Thoracic aorta (tissue), 2 donors: ENCODE results near the gene SEMA4A. TPM values are rescaled to one million over a fixed set of nuclear protein-coding genes. Genes with fewer than 3 reads are reported as not detected.
"Not testable (repeated sequence)": the region's sequence is repeated elsewhere in the genome, so short reads cannot be mapped to it uniquely, and the experiment has no call there.

Experiments used
- ATAC-seq: fragments of 150-250 bp; one replicate; pipeline ENCODE4 v1.8.0; 2017; ENCODE audit warnings: low read depth; ENCODE audit not compliant: insufficient number of reproducible peaks, low FRiP score
- DNase-seq: peaks from one replicate; pipeline ENCODE4 v3.0.0-alpha.2; 2020; ENCODE audit warnings: low spot score
- H3K27ac ChIP-seq, 2 donors: fragments of 200-600 bp; sonication (generic); 1 replicate in 1 of 2; 2 replicates in 1 of 2; pipeline ENCODE4 v1.5.1; 2016; ENCODE audit warnings: mild to moderate bottlenecking in 2 of 2, moderate library complexity in 2 of 2
- H3K27me3 ChIP-seq: fragments of 200-600 bp; sonication (generic); replicated peaks from 2 replicates; pipeline ENCODE4 v1.6.0; 2016; ENCODE audit warnings: mild to moderate bottlenecking; ENCODE audit not compliant: insufficient read depth
- H3K36me3 ChIP-seq: fragments of 200-600 bp; sonication (generic); one replicate; pipeline ENCODE4 v1.5.1; 2016
- H3K4me1 ChIP-seq, 2 donors: fragments of 200-600 bp; sonication (generic); 1 replicate in 1 of 2; 2 replicates in 1 of 2; pipeline versions ENCODE4 v1.5.1 to v1.6.0; 2016; ENCODE audit warnings: low read depth in 2 of 2, mild to moderate bottlenecking in 1 of 2; ENCODE audit not compliant: control insufficient read depth in 1 of 2
- H3K4me3 ChIP-seq: fragments of 200-600 bp; sonication (generic); 2 replicates; pipeline ENCODE4 v1.5.1; 2016; ENCODE audit warnings: mild to moderate bottlenecking
- H3K9me3 ChIP-seq: fragments of 200-600 bp; sonication (generic); 2 replicates; pipeline ENCODE4 v1.5.1; 2016
- CTCF ChIP-seq: fragments of 200-600 bp; sonication (generic); IDR thresholded peaks from one replicate; pipeline ENCODE4 v1.5.1; 2019; ENCODE audit warnings: antibody characterized with exemption
- total RNA-seq, 2 donors: library from RNA; depleted of rRNA; stranded (reverse); fragments of >200 nt; gene quantifications; one replicate each; pipeline versions ENCODE4 v1.1.0 to v1.2.3, GENCODE V29; 2016

Gene SEMA4A
- total RNA-seq, 2 donors from 2014 or later, result 12.7 to 15.8 TPM

GRCh38 chr1:156124557-156125483, 28.6 kb upstream of the SEMA4A start:
- no peak for TF ChIP-seq CTCF
- no peaks in the 10 kb centered on the region for H3K9me3 ChIP-seq
- peak overlapping the region; percentile 96 for H3K4me3 ChIP-seq
- peak overlapping the region; percentile 98 for H3K27ac ChIP-seq
- DNase-seq, result no peak
- H3K36me3 ChIP-seq, result no peaks in the 10 kb centered on the region
- no peaks in the 10 kb centered on the region for H3K27me3 ChIP-seq
- peaks cover 66 to 92% of the 10 kb centered on the region in 2 donors for H3K4me1 ChIP-seq
- no peak for ATAC-seq

GRCh38 chr1:156125544-156125943, 27.8 kb upstream of the SEMA4A start:
- H3K27me3 ChIP-seq, H3K36me3 ChIP-seq, H3K9me3 ChIP-seq, ATAC-seq, DNase-seq: not testable (repeated sequence)
- H3K27ac ChIP-seq, result peak overlapping the region; percentile 98
- H3K4me1 ChIP-seq, result peaks cover 64 to 92% of the 10 kb centered on the region in 2 donors
- peak overlapping the region; percentile 96 for H3K4me3 ChIP-seq

GRCh38 chr1:156126043-156126629, 27.2 kb upstream of the SEMA4A start:
- H3K4me1 ChIP-seq, result peaks cover 65 to 90% of the 10 kb centered on the region in 2 donors
- peak; percentile 90 for DNase-seq
- peak; percentile 9 for ATAC-seq
- H3K4me3 ChIP-seq, result peak overlapping the region; percentile 96
- H3K27me3 ChIP-seq, result no peaks in the 10 kb centered on the region
- peak overlapping the region; percentile 98 for H3K27ac ChIP-seq
- peaks cover 8% of the 10 kb centered on the region for H3K36me3 ChIP-seq
- TF ChIP-seq CTCF, result peak; percentile 40
- no peaks in the 10 kb centered on the region for H3K9me3 ChIP-seq

- H3K4me3 ChIP-seq, result peak overlapping the region; percentile 96
- TF ChIP-seq CTCF, result no peak
- peaks cover 57 to 83% of the 10 kb centered on the region in 2 donors for H3K4me1 ChIP-seq
- no peak for ATAC-seq
- no peaks in the 10 kb centered on the region for H3K27me3 ChIP-seq
- no peaks in the 10 kb centered on the region for H3K9me3 ChIP-seq
- peak overlapping the region; percentile 98 for H3K27ac ChIP-seq
- peaks cover 15% of the 10 kb centered on the region for H3K36me3 ChIP-seq
- DNase-seq, result no peak
Measured at GRCh38 chr1:156126630-156127534, 26.5 kb upstream of the SEMA4A start.

GRCh38 chr1:156128308-156128653, 25.1 kb upstream of the SEMA4A start:
- TF ChIP-seq CTCF, result no peak
- peak overlapping the region; percentile 98 for H3K27ac ChIP-seq
- H3K4me1 ChIP-seq, result peaks cover 53 to 76% of the 10 kb centered on the region in 2 donors
- H3K36me3 ChIP-seq, result peaks cover 28% of the 10 kb centered on the region
- no peaks in the 10 kb centered on the region for H3K27me3 ChIP-seq
- no peaks in the 10 kb centered on the region for H3K9me3 ChIP-seq
- no peak for ATAC-seq
- DNase-seq, result no peak
- H3K4me3 ChIP-seq, result peak overlapping the region; percentile 96
